Smooth muscle cell (in vitro differentiated cells): ENCODE data around the gene SRCIN1. TPM values are rescaled to one million over a fixed set of nuclear protein-coding genes. Genes with fewer than 3 reads are reported as not detected.

ENCODE experiments used
- DNase-seq: peaks from one replicate; lab custom pipeline; 2025; ENCODE audit not compliant: unreplicated experiment; lab: John Stamatoyannopoulos, UW
- H2AFZ ChIP-seq: fragments of 200-600 bp; sonication (generic); 2 replicates; pipeline ENCODE4 v1.6.0; 2016; ENCODE audit warnings: antibody characterized with exemption, low read depth, mild to moderate bottlenecking
- H3F3A ChIP-seq: fragments of 200-600 bp; sonication (generic); 2 replicates; pipeline ENCODE4 v1.6.0; 2017; ENCODE audit warnings: antibody characterized with exemption, low read depth
- H3K27ac ChIP-seq: fragments of 200-600 bp; sonication (generic); 2 replicates; pipeline ENCODE4 v1.5.1; 2016; ENCODE audit warnings: low read depth, mild to moderate bottlenecking
- H3K27me3 ChIP-seq: fragments of 200-600 bp; sonication (generic); 2 replicates; pipeline ENCODE4 v1.6.1; 2016; ENCODE audit warnings: low read depth, mild to moderate bottlenecking
- H3K36me3 ChIP-seq: fragments of 200-600 bp; sonication (generic); 2 replicates; pipeline ENCODE4 v1.5.1; 2016; ENCODE audit warnings: low read depth
- H3K4me1 ChIP-seq: fragments of 200-600 bp; sonication (generic); 2 replicates; pipeline ENCODE4 v1.5.1; 2016; ENCODE audit warnings: low read depth
- H3K4me2 ChIP-seq: fragments of 200-600 bp; sonication (generic); 2 replicates; pipeline ENCODE4 v1.6.0; 2016; ENCODE audit warnings: mild to moderate bottlenecking
- H3K4me3 ChIP-seq: fragments of 200-600 bp; sonication (generic); 2 replicates; pipeline ENCODE4 v1.5.1; 2016; ENCODE audit warnings: mild to moderate bottlenecking
- H3K79me2 ChIP-seq: fragments of 200-600 bp; sonication (generic); 2 replicates; pipeline ENCODE4 v1.6.0; 2016; ENCODE audit warnings: low read depth, mild to moderate bottlenecking
- H3K9ac ChIP-seq: fragments of 200-600 bp; sonication (generic); 2 replicates; pipeline ENCODE4 v1.6.0; 2016; ENCODE audit warnings: low read depth
- H3K9me3 ChIP-seq: fragments of 200-600 bp; sonication (generic); replicated peaks from 2 replicates; pipeline ENCODE4 v1.5.1; 2016; ENCODE audit warnings: low read depth
- H4K20me1 ChIP-seq: fragments of 200-600 bp; sonication (generic); 2 replicates; pipeline ENCODE4 v1.6.0; 2016; ENCODE audit warnings: low read depth
- CTCF ChIP-seq: fragments of 200-600 bp; sonication (generic); IDR thresholded peaks from 2 replicates; pipeline ENCODE4 v1.5.1; 2017; ENCODE audit warnings: borderline replicate concordance, mild to moderate bottlenecking, antibody characterized with exemption; ENCODE audit not compliant: insufficient read depth, poor library complexity, severe bottlenecking
- WGBS: methylation state at CpG from one replicate; pipeline ENCODE4 v1.1.7; 2016; ENCODE audit warnings: low lambda C conversion rate; 5-methylcytosine and 5-hydroxymethylcytosine counted together
- polyA plus RNA-seq: library from polyadenylated mRNA; unstranded; fragments of >200 nt; fragmentation: Nextera tagmentation; extraction: Ambion mirVana; gene quantifications from 2 replicates; pipeline ENCODE4 v1.2.1, GENCODE V29; 2016
- total RNA-seq: library from RNA; depleted of rRNA; stranded (reverse); fragments of >200 nt; gene quantifications from 2 replicates; pipeline ENCODE4 v1.2.3, GENCODE V29; 2014

The SRCIN1 gene
- total and polyA plus RNA-seq, 2 experiments from 2014 or later = 0.16 to 0.90 TPM

DNA sequence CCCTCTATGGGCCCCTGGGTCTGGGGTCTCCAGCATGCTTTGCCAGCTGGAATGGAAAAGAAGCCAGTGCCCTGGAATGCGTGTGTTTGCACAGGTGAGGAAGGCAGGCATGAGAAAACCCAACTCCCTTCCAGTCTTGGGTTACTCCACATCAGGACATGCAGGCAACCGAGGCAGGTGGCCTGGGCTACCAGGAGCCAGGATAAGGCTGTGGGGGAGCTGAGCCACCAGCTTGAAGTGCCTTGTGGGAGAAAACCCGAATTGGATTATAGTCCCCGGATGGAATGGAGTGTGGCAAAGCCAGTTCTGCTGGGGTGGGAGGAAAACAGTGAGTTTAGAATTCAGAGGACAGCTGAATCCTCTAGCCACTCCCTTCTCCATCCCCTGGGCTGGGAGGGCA, 7.2 kb downstream of the SRCIN1 start:
- DNase-seq = no peak
- Histone ChIP-seq H2AFZ (no peak overlapping the region), H3K4me1 (peaks cover 25% of the 10 kb centered on the region), H3F3A (no peaks in the 10 kb centered on the region), H3K4me2 (no peak overlapping the region), H3K27ac (no peak overlapping the region), H3K27me3 (peaks cover 9% of the 10 kb centered on the region), H3K4me3 (no peak overlapping the region), H3K79me2 (no peaks in the 10 kb centered on the region), H3K9ac (no peak overlapping the region), H4K20me1 (no peaks in the 10 kb centered on the region), H3K9me3 (no peaks in the 10 kb centered on the region), H3K36me3 (no peaks in the 10 kb centered on the region)
- WGBS = 5% methylated on average over 4 of the region's 4 CpGs
- TF ChIP-seq CTCF = no peak

- Histone ChIP-seq H3K4me2 (no peak overlapping the region), H3K9me3 (no peaks in the 10 kb centered on the region), H3F3A (no peaks in the 10 kb centered on the region), H3K4me1 (peaks cover 14% of the 10 kb centered on the region), H4K20me1 (no peaks in the 10 kb centered on the region), H2AFZ (no peak overlapping the region), H3K4me3 (no peak overlapping the region), H3K27ac (no peak overlapping the region), H3K27me3 (peaks cover 5% of the 10 kb centered on the region), H3K36me3 (no peaks in the 10 kb centered on the region), H3K79me2 (no peaks in the 10 kb centered on the region), H3K9ac (no peak overlapping the region)
- WGBS = 89% methylated on average over 1 of the region's 1 CpG
- no peak for TF ChIP-seq CTCF
- no peak for DNase-seq
These were observed 8.4 kb downstream of the SRCIN1 start for GRCh38 chr17:38597375-38597774.

DNA sequence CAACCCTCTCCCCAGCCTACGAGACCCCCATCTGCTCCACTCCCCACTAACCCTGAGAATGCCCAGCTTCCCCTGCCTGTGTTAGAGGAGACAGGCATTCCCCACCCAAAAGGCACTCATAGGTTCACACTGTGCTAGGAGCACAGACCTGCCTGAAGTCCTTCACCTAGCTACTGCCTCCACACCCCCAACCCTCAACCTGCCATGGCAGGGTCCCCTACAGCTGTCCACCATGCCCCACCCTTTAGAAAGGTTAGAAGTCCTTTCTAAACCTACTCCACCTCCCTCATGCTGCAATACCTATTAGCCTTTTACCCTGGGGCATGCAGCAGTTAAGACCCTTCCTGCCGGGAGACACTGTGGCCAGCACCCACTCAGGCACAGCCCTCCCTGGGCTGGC, 9.1 kb downstream of the SRCIN1 start:
- Histone ChIP-seq H3K27ac (no peak overlapping the region), H3K4me3 (no peak overlapping the region), H3K79me2 (no peaks in the 10 kb centered on the region), H3K4me1 (peaks cover 12% of the 10 kb centered on the region), H3K9me3 (no peaks in the 10 kb centered on the region), H3K36me3 (no peaks in the 10 kb centered on the region), H3K4me2 (no peak overlapping the region), H3F3A (no peaks in the 10 kb centered on the region), H4K20me1 (no peaks in the 10 kb centered on the region), H2AFZ (no peak overlapping the region), H3K9ac (no peak overlapping the region), H3K27me3 (no peaks in the 10 kb centered on the region)
- WGBS = 72% methylated on average over 2 of the region's 2 CpGs
- DNase-seq = no peak
- no peak for TF ChIP-seq CTCF

- H3K27ac ChIP-seq = no peak overlapping the region
- no peaks in the 10 kb centered on the region for H4K20me1 ChIP-seq
- no peaks in the 10 kb centered on the region for H3F3A ChIP-seq
- DNase-seq = no peak
- 75% methylated on average over 9 of the region's 9 CpGs for WGBS
- H3K9ac ChIP-seq = no peak overlapping the region
- H3K4me2 ChIP-seq = no peak overlapping the region
- no peaks in the 10 kb centered on the region for H3K27me3 ChIP-seq
- no peaks in the 10 kb centered on the region for H3K36me3 ChIP-seq
- no peak for TF ChIP-seq CTCF
- no peak overlapping the region for H2AFZ ChIP-seq
- H3K4me3 ChIP-seq = no peak overlapping the region
- no peaks in the 10 kb centered on the region for H3K79me2 ChIP-seq
- no peaks in the 10 kb centered on the region for H3K9me3 ChIP-seq
- H3K4me1 ChIP-seq = peaks cover 15% of the 10 kb centered on the region
These were observed 9.9 kb downstream of the SRCIN1 start for GRCh38 chr17:38595892-38596291.
